ENCODE data around the gene GALNT1. TPM values are rescaled to one million over a fixed set of nuclear protein-coding genes. Genes with fewer than 3 reads are reported as not detected.

Gene GALNT1
- 46.2 and 64.6 TPM in 2 replicates for total RNA-seq

GRCh38 chr18:35581546-35581897 lies at the start of gene GALNT1:
TSS of gene GALNT1 (plus strand) at chr18:35581740. CDS start at chr18:35654663, 72,923 bp downstream.

Other genes starting within 250 kb of the GALNT1 start
- gene ZNF24, start 237.3 kb upstream of the GALNT1 start, total RNA-seq = 22.6 and 31.5 TPM in 2 replicates
- 0.78 and 1.4 TPM in 2 replicates for gene ZNF396, start 204.4 kb upstream of the GALNT1 start, total RNA-seq
- gene INO80C, start 83.8 kb upstream of the GALNT1 start, total RNA-seq = 5.2 and 5.8 TPM in 2 replicates